ENCODE data around the gene CACNA1S.

Gene CACNA1S

GRCh38 chr1:201119206-201120197, 7.3 kb upstream of the CACNA1S start:
- in situ Hi-C loops (cut with MboI; ENCODE audit: low sequenced_read_pairs): no loop called here

- in situ Hi-C loops (cut with MboI; ENCODE audit: low sequenced_read_pairs): no loop called here
Observed at GRCh38 chr1:201116091-201116490, 3.9 kb upstream of the CACNA1S start.

- in situ Hi-C loops (cut with MboI; ENCODE audit: low sequenced_read_pairs): no loop called here
Observed at GRCh38 chr1:201115390-201115937, 3.2 kb upstream of the CACNA1S start.

- in situ Hi-C loops (cut with MboI; ENCODE audit: low sequenced_read_pairs): no loop called here
Observed at GRCh38 chr1:201114245-201115131, 2.3 kb upstream of the CACNA1S start.

GRCh38 chr1:201113451-201114244, 1.4 kb upstream of the CACNA1S start:
- in situ Hi-C loops (cut with MboI; ENCODE audit: low sequenced_read_pairs): no loop called here

- in situ Hi-C loops (cut with MboI; ENCODE audit: low sequenced_read_pairs): no loop called here
Observed at GRCh38 chr1:201112926-201113325, 700 bp upstream of the CACNA1S start.

- in situ Hi-C loops (cut with MboI; ENCODE audit: low sequenced_read_pairs): no loop called here
Observed at GRCh38 chr1:201111672-201112071, 554 bp downstream of the CACNA1S start.

GRCh38 chr1:201111156-201111555, 1.1 kb downstream of the CACNA1S start:
- in situ Hi-C loops (cut with MboI; ENCODE audit: low sequenced_read_pairs): no loop called here

GRCh38 chr1:201110616-201111015, 1.6 kb downstream of the CACNA1S start:
- in situ Hi-C loops (cut with MboI; ENCODE audit: low sequenced_read_pairs): no loop called here

- in situ Hi-C loops (cut with MboI; ENCODE audit: low sequenced_read_pairs): no loop called here
Observed at GRCh38 chr1:201110138-201110537, 2.1 kb downstream of the CACNA1S start.

- in situ Hi-C loops (cut with MboI; ENCODE audit: low sequenced_read_pairs): no loop called here
Observed at GRCh38 chr1:201109651-201110050, 2.6 kb downstream of the CACNA1S start.

GRCh38 chr1:201108614-201109013, 3.6 kb downstream of the CACNA1S start:
- in situ Hi-C loops (cut with MboI; ENCODE audit: low sequenced_read_pairs): no loop called here

- in situ Hi-C loops (cut with MboI; ENCODE audit: low sequenced_read_pairs): no loop called here
Observed at GRCh38 chr1:201105688-201106087, 6.5 kb downstream of the CACNA1S start.

GRCh38 chr1:201104141-201104540, 8.1 kb downstream of the CACNA1S start:
- in situ Hi-C loops (cut with MboI; ENCODE audit: low sequenced_read_pairs): no loop called here

- in situ Hi-C loops (cut with MboI; ENCODE audit: low sequenced_read_pairs): no loop called here
Observed at GRCh38 chr1:201103666-201104065, 8.6 kb downstream of the CACNA1S start.

- in situ Hi-C loops (cut with MboI; ENCODE audit: low sequenced_read_pairs): no loop called here
Observed at GRCh38 chr1:201100169-201100930, 11.9 kb downstream of the CACNA1S start.

GRCh38 chr1:201098992-201099677, 13.1 kb downstream of the CACNA1S start:
- in situ Hi-C loops (cut with MboI; ENCODE audit: low sequenced_read_pairs): no loop called here

- in situ Hi-C loops (cut with MboI; ENCODE audit: low sequenced_read_pairs): no loop called here
Observed at GRCh38 chr1:201096977-201097856, 15.0 kb downstream of the CACNA1S start.
